Stimulated activated CD4-positive, alpha-beta T cell treated with anti-CD3 and anti-CD28 coated beads, Interleukin-4, amount 100 ng/mL, for 24 hours (primary cell): ENCODE measurements around the gene ETV1.
"Not testable (repeated sequence)": the region's sequence is repeated elsewhere in the genome, so short reads cannot be mapped to it uniquely, and the experiment has no call there.

Experiments
- DNase-seq: peaks from one replicate; pipeline ENCODE4 v3.0.0-alpha.2; 2020

ETV1 gene

DNA sequence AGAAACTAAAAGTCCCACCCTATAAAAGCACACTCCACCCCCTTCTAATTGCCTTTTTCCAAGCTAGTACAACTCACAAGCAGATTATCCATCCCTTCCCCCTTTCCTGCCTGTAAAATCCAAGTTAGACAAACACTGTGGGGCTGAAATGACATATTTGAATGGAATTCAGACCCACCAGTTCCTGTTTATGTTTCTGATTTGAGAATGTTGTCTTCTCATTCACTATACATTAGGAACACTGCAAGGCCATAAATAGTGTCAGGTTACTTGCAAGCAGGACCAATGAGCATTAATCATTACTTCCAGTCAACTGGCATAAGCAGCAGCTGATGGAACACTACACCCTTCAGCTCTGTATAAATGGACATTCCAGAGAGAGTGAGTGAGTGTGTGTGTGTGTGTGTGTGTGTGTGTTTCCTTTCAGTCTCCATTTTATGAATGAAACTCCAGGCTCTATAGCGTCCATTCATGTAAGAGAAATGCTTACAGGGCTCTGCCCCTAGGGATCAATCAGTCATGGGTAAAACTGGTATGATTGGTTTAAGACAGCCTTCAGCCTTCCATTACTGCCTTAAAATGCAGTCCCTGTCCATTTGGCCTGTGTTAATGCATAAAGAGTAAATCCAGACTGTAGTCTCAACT lies 69.3 kb downstream of the ETV1 start:
- DNase-seq: no peak

DNA sequence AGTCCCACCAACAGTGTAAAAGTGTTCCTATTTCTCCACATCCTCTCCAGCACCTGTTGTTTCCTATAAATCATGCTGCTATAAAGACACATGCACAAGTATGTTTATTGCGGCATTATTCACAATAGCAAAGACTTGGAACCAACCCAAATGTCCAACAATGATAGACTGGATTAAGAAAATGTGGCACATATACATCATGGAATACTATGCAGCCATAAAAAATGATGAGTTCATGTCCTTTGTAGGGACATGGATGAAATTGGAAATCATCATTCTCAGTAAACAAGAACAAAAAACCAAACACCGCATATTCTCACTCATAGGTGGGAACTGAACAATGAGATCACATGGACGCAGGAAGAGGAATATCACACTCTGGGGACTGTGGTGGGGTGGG lies 71.1 kb downstream of the ETV1 start:
- not testable (repeated sequence) for DNase-seq

DNA sequence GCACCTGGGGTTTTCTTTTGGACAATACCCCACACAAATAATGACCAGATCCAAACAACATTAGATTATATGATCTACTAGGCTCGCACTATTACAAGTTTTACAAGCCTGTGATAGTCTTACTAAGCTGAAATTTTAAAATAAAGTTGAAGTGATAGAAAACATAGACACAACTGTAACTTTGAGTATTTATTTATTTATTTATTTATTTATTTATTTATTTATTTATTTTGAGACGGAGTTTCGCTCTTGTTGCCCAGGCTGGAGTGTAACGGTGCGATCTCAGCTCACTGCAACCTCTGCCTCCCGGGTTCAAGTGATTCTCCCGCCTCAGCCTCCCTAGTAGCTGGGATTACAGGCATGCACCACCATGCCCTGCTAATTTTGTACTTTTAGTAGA lies 72.4 kb downstream of the ETV1 start:
- DNase-seq: not testable (repeated sequence)

DNA sequence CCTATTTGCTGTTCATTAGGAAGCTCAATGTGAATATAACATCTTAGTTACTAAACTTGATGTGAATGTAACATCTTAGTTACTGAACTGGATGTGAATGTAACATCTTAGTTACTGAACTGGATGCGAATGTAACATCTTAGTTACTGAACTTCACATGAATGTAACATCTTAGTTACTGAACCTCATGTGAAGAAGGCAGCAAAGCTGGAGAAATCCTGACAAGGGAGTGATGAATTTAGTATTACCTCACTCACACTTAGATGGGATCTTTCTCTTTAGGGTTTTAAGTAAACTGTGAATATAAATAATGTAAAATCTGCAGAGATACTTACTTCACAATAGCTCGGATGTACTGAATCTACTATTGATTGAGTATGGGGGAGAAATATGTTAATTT lies 73.6 kb downstream of the ETV1 start:
- no peak for DNase-seq

DNA sequence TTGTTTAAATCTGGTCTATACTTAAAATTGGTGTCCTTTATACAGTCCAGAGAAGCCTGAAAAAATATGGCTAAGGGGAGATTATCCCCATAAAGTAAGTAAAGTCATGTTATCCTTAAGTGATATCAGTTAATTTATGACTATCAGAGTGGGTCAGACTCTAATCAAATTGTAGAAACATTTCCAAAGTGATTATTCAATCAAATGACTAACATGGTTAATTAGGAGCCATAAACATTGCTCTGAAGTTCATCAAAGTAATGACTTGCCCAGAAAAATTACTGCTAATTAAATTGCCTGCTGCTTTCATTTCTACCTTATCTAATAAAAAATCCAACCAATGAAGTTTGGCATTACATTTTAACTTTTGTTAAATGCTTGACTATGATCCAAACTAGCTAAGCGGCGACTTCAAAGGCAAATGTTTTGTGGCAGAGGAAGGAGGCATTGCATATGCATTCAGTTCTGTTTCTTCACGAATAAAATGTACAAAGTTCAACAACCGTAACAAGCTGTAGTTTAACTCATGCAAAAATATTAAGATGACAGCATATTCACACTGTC lies 76.7 kb downstream of the ETV1 start:
- no peak for DNase-seq

DNA sequence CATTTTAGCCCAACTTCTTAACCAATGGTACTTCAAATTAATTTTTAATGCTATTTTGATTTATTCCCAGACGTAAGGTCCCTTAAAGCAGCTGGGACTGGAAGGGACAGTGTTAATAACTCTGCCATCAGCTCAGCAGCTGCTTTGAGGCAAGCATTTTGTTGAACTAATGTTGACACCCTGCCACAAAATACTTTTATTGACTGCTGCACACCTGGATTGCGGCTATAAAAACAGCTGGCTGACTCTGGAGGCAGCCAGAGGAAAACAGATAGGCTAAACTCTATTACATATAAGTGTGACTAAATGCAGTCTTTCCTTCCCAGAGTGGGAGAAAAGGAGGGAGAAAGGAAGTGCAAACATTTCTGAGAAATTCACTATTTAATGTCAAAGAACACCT lies 77.6 kb downstream of the ETV1 start:
- DNase-seq: no peak

DNA sequence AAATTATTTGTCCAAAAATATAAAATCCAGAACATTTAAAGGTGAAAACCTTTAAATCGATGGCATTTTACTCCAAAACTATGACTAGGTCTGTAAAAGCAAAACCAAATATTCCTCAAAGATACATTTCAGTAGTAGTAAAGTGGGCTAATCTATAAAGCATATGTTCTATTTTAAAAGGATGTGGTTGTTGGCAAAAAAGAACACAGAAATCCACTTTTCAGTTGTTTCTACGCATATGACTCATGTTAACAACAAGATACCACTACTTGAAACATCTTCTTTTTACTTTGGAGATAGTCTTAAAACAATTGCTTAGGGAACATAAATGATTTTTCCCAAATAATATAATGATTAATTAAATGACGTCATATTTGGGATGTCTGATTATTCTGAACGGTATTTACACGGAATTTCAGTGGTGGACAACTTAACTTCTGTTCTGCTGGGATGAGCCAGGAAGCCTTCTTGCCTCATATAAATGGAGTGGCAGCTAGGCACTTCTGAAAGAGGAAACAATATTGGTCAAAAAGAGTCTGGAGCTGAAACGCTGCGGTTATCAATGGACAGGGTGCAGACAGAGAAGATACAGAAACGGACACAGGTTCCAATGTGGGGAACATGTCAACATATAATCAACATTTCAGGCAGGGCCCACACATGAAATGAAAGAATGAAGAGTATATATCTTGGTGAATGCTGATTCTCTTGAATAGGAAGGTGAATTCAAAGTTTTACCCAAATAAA lies 78.5 kb downstream of the ETV1 start:
- DNase-seq: no peak

DNA sequence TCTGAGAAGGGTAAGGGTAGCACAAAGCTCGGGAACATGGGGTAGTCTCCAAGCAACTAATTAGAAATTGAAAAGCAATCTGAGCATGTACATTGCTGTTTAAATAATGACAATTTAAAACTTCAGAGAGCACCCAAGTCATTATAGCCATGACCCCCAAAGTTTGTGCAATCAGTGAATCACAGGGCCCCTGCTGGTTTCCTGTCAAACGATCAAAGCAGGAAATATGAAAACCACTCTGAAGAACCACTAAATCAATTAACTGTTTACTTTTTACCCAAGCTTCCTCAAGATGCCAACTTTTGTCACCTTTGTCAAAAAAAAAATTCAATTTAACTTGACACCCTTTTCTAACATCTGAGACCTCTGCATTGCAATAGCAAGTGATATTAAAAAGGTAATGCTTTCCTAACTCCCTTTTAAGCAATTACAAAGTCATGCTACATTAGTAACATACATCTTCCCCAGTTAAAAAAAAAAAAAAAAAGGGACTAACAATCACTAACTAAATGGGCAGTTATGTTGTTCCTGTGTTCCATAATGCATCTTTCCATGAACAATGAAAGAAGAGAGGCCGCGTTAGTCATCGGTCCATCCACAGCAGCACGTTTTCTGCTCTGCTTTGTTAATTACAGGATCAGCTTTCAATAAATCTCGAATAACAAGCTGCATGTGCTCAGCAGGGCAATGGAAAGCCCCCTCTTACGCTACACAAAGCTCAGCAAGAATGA lies 80.6 kb downstream of the ETV1 start:
- DNase-seq: no peak

DNA sequence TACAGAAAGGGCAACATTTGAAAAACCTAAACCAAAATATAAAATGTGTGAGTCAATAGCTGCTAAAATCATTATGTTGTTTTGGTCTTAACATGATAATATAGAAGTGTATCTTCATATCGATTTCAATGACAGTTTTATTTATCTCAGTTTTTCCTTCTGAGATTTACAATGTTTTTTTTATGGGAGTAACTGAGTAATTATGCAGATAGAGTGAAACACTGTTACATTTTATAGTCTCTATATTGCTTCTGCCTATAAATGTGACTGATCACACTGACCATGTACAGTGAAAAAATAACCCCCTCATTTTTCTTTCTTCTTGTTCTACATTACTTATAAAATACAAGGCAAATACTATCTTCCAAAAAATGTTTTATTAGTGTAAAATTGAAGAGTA lies 81.6 kb downstream of the ETV1 start:
- DNase-seq: no peak

DNA sequence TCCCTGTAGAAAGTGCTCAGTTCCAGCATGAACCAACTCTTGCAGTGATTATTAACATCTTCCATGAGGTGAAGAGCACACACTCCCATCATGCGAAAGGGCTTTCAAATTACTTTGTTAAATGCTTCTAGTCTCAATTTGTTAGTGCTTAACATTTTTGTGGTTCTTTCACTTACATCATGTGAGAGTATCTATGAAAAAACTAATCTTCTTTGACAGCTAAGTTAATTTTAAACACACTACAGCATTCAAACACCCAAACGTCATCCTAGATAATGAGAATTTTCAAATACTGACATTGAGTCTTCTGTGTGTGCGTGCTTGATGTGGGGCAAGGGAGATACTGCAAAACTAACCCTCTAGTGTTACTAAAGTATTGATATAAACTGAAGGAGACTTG lies 84.8 kb downstream of the ETV1 start:
- DNase-seq: no peak

DNA sequence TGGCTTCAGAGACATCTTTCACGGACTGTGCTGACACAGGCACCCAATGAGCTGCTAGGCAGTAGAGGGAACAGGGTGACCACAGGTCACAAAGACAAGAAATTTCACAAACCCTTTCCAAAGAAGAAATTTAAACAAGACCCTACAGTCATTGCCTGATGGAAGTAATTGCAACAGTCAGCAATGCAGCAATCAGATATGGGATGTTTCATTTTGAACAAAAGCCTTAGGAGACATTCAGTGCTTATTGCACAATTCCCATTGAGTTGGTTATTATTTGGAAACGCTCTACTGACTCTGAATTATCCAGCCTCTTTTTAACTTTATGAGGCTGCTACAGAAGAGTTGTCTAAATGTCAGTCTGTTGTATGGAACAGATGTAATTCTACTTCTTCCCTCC lies 85.5 kb downstream of the ETV1 start:
- no peak for DNase-seq

DNA sequence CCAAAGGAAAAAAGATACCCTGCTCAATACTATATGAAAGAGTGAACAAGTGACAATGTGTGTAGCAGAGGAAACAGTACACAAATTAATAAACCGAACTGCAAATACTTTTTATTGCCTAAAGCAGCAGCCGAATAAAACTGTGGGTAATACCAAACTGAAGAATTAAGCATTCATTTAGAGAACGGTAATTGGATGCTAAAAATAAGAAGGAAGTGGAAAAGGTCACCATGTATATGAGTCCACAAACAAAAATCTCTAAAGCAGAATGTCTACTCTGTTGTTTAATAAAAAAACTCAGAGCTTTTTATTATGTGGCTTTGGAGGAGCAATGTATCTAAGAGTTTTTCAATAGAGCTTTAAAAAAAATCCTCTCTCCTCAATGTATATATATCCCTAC lies 87.9 kb downstream of the ETV1 start:
- no peak for DNase-seq

DNA sequence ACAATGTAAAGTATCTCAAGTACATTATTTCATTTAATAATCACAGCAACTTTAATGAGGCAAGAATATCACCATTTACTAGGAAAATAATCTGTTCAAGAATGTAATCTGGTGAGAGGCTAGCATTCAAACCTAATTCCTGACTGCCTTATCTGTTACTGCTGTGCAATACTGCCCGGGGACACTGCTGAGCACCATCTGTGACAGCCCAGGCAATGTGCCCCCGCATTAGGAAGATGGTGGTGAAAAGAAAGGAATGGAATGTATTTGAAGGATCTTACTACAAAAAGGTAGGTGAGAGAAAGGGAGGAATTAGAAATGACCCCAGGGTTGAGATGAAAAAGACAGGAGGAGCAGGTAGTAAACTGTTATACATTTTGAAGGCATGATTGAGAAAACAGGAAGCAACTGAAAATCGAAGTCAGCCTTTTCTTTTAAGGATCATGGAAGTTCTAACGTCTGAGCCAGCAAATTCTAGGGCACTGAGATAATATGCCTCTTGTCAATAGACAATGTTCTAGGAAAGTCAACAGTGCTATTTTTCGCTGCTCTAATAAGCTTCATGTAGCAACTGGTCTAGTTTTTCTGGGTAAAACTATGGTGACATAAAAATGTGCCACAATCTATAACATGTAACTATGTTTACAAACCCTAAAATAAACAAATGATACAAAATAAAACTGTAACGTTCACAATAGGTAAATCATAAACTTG lies 90.4 kb downstream of the ETV1 start:
- no peak for DNase-seq

DNA sequence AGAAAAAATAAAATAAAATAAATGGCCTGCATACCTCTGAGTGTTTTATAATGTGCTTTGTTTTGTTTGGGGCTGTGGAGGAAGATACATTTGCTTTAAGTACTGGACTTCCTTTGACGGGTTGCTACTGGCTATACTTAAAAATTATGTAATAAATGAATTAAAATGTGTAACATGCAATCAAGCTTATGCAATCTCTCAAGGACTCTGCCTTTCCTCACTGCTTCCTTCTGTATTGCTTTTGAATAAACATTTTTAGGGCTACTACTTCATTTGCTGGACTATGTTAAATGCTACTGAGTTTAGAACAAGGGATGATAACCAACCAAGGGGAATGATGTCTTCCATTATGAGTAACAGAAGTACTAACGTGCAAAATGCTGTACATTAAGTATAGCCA lies 91.6 kb downstream of the ETV1 start:
- no peak for DNase-seq

DNA sequence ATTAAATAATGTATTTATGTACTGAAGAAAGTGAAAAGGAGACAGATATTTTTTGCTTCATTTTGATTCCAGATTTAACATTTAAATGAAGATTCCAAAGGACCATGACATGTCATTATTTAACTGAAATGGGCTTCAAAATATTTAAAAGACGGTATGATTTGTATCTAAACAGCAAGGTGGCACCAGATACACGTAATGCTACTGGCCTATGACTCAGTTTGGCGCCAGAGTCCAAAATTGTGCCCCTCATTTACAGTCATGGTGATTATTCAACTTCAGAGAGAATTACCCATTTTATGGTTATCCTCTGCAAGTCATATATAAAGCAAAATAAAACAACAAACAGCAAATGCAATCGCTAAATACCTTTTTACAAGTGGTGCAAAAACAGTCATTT lies 94.5 kb downstream of the ETV1 start:
- DNase-seq: no peak

DNA sequence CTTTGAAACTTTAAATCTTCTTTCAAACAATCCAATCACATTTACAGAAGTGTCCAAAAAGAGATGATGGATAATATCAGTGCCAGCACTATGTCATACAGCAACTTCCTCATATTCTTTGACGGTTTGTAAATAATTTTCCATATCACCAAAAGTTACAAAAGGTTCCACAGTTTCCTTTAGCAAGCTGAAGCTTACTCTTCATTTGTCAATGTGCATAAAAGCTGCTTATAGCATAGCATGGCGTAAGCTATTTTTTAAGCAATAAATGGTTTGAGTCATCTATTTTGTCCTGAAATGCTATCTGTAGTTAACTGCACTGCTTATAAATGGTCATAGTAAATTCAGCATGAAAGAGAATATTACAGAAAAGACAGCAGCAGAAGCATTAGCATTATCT lies 95.1 kb downstream of the ETV1 start:
- DNase-seq: no peak

DNA sequence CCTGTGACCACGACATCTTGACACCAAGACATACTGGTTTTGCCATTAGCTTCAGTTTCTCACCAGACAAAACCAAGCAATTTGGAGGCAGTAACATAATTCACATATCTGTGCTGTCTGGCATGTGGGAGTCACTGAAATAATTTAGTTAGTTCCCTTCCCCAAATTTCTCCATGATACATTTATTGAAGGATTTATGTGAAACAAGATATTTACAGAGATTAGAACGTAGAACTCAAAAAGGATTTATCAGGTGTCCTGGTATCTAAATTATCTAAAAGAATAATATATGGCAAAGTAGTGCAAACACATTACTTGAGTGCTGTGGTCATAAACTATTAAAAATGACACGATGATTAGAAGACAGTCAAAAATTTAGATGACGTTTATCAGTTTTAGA lies 98.7 kb downstream of the ETV1 start:
- DNase-seq: no peak

DNA sequence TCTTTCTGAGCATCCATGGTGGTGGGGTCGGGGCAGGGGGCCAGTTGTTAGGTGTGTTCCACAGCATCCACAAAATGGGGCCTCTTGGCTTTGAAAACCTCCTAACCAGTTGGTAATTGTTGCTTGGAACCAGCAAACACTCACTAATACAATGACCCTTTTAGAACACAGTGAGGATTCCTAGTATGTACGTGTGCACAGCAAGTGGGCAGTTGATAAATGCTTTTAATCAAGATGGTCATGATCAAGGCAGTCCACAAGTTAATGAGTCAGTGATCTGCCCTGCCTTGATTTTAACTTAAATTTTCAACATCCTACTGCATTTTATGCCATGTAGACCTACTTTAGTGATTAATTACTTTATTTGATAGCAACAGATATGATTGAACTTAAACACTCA lies 103.1 kb downstream of the ETV1 start:
- DNase-seq: no peak

DNA sequence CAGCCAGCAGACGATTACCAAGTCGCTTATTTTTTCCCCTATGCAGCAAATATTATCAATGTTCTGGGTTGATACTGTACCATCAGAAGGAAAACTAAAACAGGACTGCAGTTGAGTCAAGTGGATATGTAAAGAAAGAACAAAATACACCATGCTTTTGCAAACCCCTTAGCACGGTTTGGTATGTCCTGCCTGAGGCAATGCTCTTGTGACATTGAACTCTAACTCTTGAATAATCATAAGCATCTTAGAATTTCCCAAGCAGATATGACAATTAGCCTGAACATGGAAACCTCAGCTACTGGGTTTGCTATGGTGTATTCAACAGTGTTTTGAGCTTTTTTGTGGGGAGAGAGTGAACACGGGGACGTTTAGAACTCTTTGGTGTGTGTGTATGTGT lies 107.4 kb downstream of the ETV1 start:
- DNase-seq: no peak

DNA sequence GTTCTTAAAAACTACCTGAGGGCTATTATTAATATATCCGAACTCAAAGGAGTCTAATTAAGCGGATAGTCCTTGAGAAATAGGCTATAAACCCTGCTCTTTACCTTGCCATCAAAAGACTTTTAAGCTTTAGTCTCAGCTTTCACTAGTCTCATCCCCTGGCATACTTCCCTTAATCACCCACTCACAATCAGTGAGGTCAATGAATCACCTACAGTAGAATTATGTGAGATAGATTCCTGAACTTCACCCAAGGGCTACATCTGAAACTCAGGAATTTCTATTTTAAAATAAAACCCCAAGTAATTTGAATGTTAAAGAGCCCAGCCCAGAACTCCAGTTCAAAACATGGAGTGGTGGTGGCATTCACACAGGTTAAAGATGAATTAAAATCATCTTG lies 108.7 kb downstream of the ETV1 start:
- DNase-seq: no peak

DNA sequence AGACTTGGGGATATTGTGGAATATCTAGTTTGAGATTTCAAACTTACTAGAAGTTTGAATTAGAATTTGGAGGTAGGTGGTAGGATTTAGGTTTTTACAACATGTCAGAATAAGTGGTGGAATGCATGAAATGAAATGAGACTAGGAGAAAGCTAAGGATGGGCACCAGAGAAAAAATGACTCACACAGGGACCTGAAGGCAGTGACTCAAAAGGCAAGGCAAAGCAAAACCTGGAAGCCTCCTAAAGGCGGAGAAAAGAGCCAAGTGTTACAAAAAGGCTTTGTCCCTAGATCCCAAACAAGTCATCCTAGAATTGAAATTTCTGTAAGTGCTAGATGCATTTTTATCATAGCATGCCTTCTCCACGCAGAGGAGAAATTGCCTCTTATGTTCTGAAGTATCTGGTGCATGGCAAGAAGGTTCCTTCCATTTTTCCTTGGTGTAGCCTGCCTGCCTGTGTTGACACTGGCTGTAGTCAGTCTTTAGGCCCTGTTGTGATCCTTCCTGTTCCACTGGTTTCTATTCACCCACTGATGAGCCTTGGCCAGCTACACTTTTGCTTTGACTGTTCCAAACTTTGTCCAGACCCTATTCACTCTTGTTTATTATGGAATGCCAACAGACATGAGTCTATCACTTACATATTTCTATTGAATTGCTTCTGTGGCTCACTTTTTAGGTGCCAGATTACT lies 109.3 kb downstream of the ETV1 start:
- DNase-seq: no peak

DNA sequence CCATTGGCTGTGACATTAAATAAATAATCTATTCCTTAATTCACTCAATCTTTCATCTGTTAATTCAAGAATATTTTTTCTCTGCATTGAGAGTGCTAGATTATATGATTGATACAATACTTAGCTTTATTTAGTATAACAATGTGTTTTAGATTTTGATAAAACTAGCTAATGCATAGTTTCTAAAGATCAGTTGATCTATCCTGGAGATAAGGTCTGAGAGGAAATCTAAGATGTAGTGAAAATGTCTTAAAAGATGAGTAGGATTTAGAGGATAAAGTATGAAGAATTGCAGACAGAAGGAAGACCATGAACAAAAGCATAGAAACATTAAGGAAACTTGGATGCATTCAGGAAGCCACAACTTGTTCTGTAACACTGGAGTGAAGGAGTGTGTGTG lies 110.3 kb downstream of the ETV1 start:
- DNase-seq: no peak

DNA sequence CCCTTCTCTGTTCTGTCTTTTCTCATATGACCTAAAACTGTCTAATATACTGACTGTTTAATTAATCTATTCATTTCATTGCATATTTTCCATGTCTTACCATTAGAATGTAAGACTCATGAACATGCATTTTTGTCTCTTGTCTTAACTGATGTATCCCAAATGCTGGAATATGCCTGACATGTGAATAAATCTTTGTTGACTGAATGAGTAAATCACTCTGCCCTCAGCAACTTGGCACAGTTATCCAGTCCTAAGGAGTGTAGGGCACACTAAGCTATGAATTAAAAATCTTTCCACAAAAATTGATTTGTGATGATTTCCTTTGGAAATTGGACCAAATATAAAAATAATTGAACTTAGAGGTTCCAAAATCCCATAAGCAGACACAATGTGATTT lies 111.3 kb downstream of the ETV1 start:
- DNase-seq: no peak
